Cardiac muscle cell (in vitro differentiated cells and primary cell): ENCODE results near the gene SERP2. TPM values are rescaled to one million over a fixed set of nuclear protein-coding genes. Genes with fewer than 3 reads are reported as not detected.

Source experiments
- DNase-seq, 2 donors: peaks; one replicate each; pipeline versions ENCODE4 v3.0.0 to v3.0.0-alpha.2; 2010 to 2017; ENCODE audit warnings: low read depth in 1 of 2, low spot score in 1 of 2
- H3K27ac ChIP-seq: fragments of 200-600 bp; sonication (generic); 2 replicates; pipeline ENCODE4 v1.5.1; 2016
- H3K27me3 ChIP-seq: fragments of 200-600 bp; sonication (generic); 2 replicates; pipeline ENCODE4 v1.6.0; 2016; ENCODE audit warnings: control low read depth
- H3K36me3 ChIP-seq: fragments of 200-600 bp; sonication (generic); 2 replicates; pipeline ENCODE4 v1.5.1; 2016; ENCODE audit warnings: control low read depth
- H3K4me1 ChIP-seq: fragments of 200-600 bp; sonication (generic); 2 replicates; pipeline ENCODE4 v1.8.1; 2017; ENCODE audit warnings: low read depth, mild to moderate bottlenecking, mixed run types
- H3K4me3 ChIP-seq: fragments of 200-600 bp; sonication (generic); 2 replicates; pipeline ENCODE4 v1.5.1; 2016; ENCODE audit warnings: mild to moderate bottlenecking
- H3K9me3 ChIP-seq: fragments of 200-600 bp; sonication (generic); 2 replicates; pipeline ENCODE4 v1.5.1; 2017; ENCODE audit warnings: low read depth, mild to moderate bottlenecking, control low read depth
- CTCF ChIP-seq: IDR thresholded peaks from 2 replicates; pipeline ENCODE4 v1.5.1; 2012; ENCODE audit warnings: low read depth, mild to moderate bottlenecking, low read length
- polyA plus RNA-seq: library from polyadenylated mRNA; unstranded; fragments of >200 nt; fragmentation: Nextera tagmentation; extraction: Ambion mirVana; gene quantifications from 2 replicates; pipeline ENCODE4 v1.2.1, GENCODE V29; 2016
- total RNA-seq: library from RNA; depleted of rRNA; stranded (reverse); fragments of >200 nt; gene quantifications from 2 replicates; pipeline ENCODE4 v1.2.3, GENCODE V29; 2016

Gene SERP2
- total and polyA plus RNA-seq, 2 experiments from 2014 or later, result 3.5 to 9.0 TPM

GRCh38 chr13:44426461-44426860 lies 52.8 kb downstream of the SERP2 start:
- H3K4me1 ChIP-seq, result no peaks in the 10 kb centered on the region
- no peak for TF ChIP-seq CTCF
- DNase-seq, result no peak

GRCh38 chr13:44429311-44429710 lies 55.7 kb downstream of the SERP2 start:
- no peak for DNase-seq
- Histone ChIP-seq H3K27me3 (no peaks in the 10 kb centered on the region), H3K4me3 (no peak overlapping the region), H3K36me3 (peaks cover 13% of the 10 kb centered on the region), H3K4me1 (peaks cover 15% of the 10 kb centered on the region), H3K27ac (no peak overlapping the region), H3K9me3 (no peaks in the 10 kb centered on the region)
- TF ChIP-seq CTCF, result no peak

More at GRCh38 chr13:44426461-44426860, 52.8 kb downstream of the SERP2 start:
- no peak overlapping the region for H3K4me3 ChIP-seq
- no peaks in the 10 kb centered on the region for H3K27me3 ChIP-seq
- H3K9me3 ChIP-seq, result no peaks in the 10 kb centered on the region
- H3K27ac ChIP-seq, result no peak overlapping the region
- H3K36me3 ChIP-seq, result no peaks in the 10 kb centered on the region

GRCh38 chr13:44431150-44431549 lies 57.5 kb downstream of the SERP2 start:
- peak in 1 of 2 donors; percentile 45 for DNase-seq

GRCh38 chr13:44432650-44433049 lies 59.0 kb downstream of the SERP2 start:
- no peaks in the 10 kb centered on the region for H3K9me3 ChIP-seq
- no peak for TF ChIP-seq CTCF
- peaks cover 20% of the 10 kb centered on the region for H3K36me3 ChIP-seq
- H3K27me3 ChIP-seq, result no peaks in the 10 kb centered on the region
- peak overlapping the region; percentile 98 for H3K27ac ChIP-seq
- peaks cover 18% of the 10 kb centered on the region for H3K4me1 ChIP-seq
- H3K4me3 ChIP-seq, result peak overlapping the region; percentile 93
- no peak for DNase-seq

More at GRCh38 chr13:44431150-44431549, 57.5 kb downstream of the SERP2 start:
- Histone ChIP-seq H3K4me1 (peaks cover 15% of the 10 kb centered on the region), H3K27me3 (no peaks in the 10 kb centered on the region), H3K4me3 (no peak overlapping the region), H3K9me3 (no peaks in the 10 kb centered on the region), H3K36me3 (peaks cover 20% of the 10 kb centered on the region), H3K27ac (peak overlapping the region; percentile 66)
- no peak for TF ChIP-seq CTCF

GRCh38 chr13:44433863-44434765 lies 60.5 kb downstream of the SERP2 start:
- DNase-seq, result no peak
- H3K27ac ChIP-seq, result peak overlapping the region; percentile 98
- H3K27me3 ChIP-seq, result no peaks in the 10 kb centered on the region
- H3K9me3 ChIP-seq, result no peaks in the 10 kb centered on the region
- H3K4me1 ChIP-seq, result peaks cover 33% of the 10 kb centered on the region
- H3K36me3 ChIP-seq, result peaks cover 20% of the 10 kb centered on the region
- peak overlapping the region; percentile 93 for H3K4me3 ChIP-seq
- no peak for TF ChIP-seq CTCF
